Stimulated activated CD4-positive, alpha-beta T cell treated with anti-CD3 and anti-CD28 coated beads, Interleukin-4, amount 100 ng/mL, for 48 hours (primary cell): ENCODE data around the gene ANO4.
"Not testable (repeated sequence)": the region's sequence is repeated elsewhere in the genome, so short reads cannot be mapped to it uniquely, and the experiment has no call there.

ENCODE experiments used
- DNase-seq, 2 donors: peaks; one replicate each; pipeline ENCODE4 v3.0.0-alpha.2; 2020; ENCODE audit warnings: low read depth in 2 of 2

The ANO4 gene

DNA sequence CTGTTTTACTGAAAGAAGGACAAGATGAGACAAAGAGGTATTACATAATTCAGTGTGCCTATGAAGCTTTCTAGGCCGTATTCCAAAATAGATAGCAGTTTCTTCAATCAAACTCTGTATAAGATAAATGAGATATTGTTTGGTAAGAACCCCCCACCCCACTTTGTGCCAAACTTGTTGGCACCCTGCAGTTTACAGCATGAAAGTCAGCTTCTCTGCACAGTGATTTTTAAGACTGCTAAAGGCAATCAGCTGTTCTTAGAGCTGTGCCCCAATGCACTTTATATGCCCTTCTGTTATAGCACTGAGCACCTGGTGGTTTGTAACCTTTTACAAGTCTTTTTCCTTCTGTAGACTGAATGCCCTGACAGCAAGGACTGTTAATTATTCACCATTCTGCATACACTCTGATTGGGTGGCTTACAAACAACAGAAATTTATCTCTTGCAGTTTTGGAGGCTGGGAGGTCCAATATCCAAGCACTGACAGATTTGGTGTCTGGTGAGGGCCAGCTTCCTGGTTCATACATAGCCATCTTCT is 76.7 kb downstream of the ANO4 start:
- DNase-seq = no peak

DNA sequence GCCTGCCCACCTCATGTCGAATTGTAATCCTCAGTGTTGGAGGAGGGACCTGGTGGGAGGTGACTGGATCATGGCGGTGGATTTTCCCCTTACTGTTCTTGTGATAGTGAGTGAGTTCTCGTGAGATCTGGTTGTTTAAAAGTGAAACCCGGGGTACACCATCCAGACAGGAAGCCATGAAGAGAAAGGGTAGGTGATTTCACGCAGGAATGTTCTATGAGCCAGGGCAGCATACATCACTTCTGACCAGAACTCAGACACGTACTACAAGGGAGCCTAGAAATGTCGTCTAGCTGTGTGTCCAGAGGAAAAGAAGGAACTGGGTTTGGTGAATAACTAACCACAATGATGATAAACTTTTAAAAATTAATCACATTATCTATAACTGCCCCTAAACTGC is 80.6 kb downstream of the ANO4 start:
- no peak for DNase-seq

- DNase-seq = no peak
Measured at GRCh38 chr12:100875771-100876170, 81.2 kb downstream of the ANO4 start.

DNA sequence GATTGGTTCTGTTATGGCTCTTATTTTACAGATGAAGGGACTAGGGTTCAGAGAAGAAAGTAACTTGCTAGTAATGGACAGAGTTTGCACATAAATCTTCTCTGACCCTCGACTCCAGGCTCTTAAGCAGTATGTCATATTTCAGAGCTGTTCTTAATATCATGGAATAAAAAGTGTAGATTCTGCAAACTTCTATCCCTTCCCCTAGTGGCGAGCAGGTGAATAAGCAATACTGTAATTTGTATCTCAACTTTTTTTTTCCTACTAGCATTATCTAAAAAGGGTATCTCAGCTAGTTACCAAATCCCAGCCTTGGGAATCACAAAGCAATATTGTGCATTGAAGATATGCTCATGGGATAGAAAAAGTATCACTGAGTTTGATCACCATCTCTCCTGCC is 83.2 kb downstream of the ANO4 start:
- DNase-seq = no peak

- DNase-seq = no peak
Measured at GRCh38 chr12:100895192-100895591, 100.6 kb downstream of the ANO4 start.

DNA sequence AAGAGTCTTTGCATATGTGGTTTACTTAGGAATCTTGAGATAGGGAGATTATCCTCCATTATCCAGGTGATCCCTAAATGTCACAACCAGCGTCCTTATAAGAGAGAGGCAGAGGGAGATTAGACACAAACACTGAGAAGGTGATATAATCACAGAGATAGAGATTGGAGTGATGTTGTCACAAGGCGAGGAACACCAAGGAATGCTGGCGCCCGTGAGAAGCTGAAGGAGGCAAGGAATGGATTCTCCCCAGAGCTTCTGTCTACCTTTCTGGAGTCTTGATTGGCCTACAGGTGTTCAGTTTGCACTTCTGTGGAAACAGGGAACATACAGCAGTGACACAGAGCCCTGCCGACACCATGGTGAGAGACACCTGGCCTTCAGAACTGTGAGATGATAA is 101.6 kb downstream of the ANO4 start:
- no peak for DNase-seq

GRCh38 chr12:100897240-100897639 is 102.7 kb downstream of the ANO4 start:
- no peak for DNase-seq

- DNase-seq = no peak
Measured at GRCh38 chr12:100899301-100899700, 104.7 kb downstream of the ANO4 start.

DNA sequence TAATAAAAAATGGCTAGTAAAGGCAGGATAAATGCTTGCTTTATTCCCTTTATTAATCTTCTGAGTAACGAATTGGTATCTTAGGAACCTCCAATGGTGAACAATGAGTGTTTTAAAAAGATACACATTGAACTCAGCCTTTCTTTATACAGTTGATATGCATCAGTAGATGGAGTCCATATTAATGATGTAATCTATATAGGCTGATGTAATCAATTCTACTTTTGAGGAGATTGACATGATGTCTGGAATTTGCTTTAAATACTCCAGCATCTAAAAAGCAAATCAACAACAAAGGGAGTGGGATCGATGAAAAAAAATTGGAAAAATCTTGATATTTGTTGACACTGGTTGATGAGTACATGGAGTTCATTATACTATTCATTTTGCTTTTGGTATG is 106.2 kb downstream of the ANO4 start:
- no peak for DNase-seq

DNA sequence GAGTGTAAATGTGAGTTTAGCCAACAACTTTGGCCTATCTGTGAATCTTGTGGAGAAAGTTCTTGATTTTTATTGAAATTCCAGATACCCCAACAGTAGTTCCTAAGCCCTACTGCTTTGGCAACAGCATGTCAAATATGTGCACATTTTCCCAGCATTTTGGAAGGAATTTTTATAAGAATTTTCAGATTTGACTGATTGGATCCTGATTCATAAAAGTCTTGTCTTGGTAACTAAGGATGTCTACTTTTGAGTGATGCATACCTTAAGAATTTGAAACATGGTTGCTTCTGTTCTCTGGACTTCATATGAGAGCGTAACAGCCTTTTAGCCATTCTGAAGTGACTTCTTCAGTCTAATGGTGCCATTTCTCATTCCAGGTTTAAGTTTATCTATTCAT is 106.7 kb downstream of the ANO4 start:
- DNase-seq = no peak

DNA sequence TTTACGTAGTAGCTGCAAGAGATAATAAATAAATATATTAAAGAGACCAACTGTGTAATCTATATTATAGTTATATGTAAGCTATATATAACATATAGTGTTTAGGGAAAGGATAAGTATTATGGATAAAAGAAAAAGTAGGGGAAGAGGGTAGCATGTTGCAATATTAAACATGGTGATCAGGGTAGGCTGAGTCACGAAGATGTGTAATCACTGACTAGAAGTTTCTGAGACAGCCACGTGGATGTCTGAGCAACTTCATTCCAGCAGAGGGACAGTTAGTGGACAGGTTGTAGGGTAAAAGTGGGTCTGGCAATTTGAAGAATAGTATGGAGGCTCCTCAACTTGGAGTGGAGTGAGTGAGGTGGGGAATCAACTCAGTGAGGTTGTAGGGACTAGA is 109.7 kb downstream of the ANO4 start:
- no peak for DNase-seq

DNA sequence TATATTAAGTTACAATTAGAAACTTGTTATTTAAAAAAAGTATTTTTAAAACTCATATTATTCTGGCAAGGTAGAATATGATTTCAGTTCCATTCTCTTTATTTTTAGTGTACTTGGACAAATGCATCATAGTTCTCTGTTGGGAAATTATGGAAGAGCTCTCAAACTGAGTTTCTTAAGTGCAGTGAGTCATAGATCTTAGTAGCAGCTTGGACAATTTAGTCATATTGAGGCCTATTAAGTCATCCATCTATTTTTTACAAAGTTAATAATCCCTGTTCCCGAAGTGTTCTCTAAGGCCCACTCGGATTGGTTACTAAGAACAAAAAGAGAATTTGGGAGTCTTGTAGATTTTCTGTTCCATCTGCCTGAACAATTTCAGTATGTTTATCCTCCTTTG is 113.9 kb downstream of the ANO4 start:
- no peak for DNase-seq

DNA sequence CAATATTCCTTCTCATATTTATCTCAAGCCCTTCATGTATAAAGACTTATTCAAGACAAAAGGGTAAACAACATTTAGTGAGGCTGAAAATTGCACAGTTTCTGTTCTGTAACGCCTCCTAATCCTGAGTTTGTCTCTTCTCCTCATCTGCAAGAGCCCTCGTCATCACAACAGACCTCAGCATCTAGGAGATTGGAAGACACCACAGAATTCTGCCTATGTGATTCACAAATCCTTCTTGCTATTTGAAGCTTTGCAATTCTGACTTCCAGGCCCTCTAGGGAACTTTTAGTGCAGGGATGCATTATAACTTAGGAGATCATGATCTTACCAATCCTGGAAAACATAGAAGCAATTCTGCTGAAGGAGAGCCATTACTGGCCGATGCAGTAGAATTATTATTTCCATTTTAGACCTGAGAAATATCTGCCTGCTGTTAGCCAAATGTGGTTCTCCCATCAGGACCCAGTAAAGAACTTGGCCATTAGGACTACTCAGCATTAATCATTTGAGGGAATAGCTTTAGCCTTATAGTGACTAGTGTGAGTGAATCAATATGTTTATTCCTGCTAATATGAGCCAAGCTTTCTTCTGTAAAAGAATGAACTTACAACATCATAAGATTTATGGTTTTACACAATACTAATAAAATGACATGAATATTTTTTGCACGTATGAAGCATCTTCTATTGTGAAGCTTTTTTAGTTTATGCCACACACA is 119.5 kb downstream of the ANO4 start:
- DNase-seq = no peak

- DNase-seq = no peak
Measured at GRCh38 chr12:100919116-100919515, 124.5 kb downstream of the ANO4 start.

DNA sequence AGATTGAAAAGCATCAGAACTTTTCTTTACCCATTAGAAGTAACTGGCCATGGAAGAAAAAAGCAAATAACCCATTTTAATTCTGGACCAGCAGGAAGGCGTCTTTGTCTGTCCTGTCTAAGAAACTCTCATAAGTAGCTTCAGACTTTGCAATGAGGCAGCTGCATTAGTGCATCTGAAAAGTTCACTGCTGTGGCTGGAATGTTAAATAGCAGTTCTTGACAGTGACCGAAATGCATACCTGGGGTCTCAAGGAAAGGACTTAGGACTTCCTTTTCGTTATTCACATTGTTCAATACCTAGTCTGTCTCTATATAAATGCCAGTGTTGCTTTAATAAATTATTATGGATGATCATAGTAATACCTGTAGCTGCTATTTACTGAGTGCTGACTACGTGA is 125.9 kb downstream of the ANO4 start:
- no peak for DNase-seq

DNA sequence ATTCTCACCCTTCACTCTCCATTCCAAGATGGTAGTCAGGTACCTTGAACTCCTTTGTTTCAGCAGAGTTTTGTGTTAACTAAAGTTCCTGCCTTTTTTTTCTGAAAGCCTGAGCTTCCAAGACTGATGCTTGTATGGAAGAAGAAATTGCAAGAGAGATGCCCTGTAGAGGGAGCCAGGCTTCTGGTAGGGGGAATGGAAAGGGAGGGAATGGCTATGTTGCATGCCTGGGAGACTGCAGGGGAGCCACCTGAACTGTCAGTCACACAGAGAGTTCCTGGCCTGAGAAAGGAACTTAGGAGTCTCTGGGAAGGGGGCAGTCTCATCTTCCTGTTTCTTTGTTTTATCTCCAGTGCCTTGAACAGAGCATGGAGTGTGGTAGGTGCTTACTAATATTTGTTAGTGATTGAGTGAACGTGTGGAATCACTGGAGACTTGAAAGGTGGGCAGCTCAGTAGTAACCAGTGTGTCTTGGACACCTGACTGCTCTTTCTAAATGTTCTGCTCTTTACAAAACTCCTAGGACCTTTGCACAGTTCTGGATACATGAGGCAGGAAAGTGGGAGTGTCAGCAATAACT is 132.2 kb downstream of the ANO4 start:
- DNase-seq = no peak

DNA sequence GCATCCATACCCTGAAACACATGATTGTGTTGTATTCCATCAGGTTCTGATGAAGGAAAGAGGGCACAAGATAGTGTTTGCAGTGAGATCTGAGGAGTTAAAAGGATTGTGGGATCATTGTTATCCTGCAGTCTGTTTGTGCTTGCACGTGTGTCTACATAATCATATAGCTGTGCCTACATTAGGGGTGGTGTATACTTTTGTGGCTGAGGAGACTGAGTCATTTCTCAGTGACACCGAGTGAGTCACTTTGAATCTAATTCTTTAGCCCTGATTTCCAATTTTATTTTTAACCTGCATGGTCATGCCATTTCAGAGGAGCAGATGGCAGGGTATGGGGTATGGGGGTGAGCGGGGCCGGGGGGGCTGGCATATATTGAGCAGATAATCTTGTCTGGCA is 133.2 kb downstream of the ANO4 start:
- no peak for DNase-seq

DNA sequence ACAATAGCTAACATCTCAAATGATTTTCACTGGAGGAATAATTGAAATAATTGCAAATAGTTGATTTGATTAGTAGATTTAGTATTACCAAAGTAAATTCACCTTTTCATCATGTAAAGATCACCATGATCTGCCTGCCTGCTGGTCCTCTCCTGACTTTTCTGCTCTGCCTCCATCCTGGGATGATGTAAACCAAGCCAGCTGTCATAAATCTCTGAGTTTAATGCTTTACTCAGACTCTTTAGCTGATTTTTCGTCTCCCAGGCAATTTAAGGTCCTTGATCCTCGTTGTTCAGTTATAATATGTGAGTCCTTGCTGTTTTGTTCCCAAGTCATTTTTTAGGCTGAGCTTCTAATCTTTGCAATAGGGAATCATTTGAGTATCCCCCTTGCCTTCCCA is 138.0 kb downstream of the ANO4 start:
- DNase-seq = no peak

DNA sequence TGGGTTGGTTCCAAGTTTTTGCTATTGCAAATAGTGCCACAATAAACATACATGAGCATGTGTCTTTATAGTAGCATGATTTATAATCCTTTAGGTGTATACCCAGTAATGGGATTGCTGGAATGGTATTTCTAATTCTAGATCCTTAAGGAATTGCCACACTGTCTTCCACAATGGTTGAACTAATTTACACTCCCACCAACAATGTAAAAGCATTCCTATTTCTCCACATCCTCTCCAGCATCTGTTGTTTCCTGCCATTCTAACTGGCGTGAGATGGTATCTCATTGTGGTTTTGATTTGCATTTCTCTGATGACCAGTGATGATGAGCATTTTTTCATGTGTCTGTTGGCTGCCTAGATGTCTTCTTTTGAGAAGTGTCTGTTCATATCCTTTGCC is 139.0 kb downstream of the ANO4 start:
- not testable (repeated sequence) for DNase-seq

- DNase-seq = no peak
Measured at GRCh38 chr12:100935929-100936328, 141.4 kb downstream of the ANO4 start.

DNA sequence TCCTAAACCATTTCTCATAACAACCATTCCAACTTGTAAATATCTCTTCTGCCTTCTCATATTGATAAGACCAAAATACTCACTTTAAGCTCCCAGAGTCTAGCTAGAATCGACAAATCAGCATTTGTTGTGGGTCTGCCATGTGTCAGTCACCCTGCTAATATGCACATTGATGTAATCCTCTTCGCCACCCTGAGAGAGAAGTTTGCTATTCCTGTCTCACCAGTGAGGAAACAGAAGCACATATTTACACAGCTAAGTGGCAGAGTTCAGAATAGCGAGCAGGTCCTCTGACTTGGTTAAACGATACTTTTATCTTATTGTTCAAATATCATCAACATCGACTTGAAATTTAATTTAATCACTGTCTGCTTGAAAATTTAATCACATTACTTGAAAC is 142.1 kb downstream of the ANO4 start:
- no peak for DNase-seq

DNA sequence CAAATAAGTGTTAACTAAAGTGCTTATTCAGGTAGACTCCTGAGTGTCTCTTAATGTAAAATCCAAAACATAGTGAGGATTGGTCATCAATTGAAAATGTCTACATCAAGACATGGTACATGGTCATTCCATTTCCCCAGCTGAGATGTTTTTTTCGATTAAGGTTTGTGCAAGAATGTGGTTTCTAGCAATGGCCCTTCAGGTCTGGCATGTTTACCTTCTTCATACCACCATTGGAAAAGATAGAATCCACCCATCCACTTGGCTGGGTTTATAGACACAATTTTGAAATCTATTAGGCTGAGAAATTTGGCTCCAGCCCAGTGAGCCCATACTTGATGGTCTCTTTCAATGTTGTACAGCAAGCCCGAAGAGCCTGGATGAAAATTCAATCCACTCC is 145.9 kb downstream of the ANO4 start:
- no peak for DNase-seq

DNA sequence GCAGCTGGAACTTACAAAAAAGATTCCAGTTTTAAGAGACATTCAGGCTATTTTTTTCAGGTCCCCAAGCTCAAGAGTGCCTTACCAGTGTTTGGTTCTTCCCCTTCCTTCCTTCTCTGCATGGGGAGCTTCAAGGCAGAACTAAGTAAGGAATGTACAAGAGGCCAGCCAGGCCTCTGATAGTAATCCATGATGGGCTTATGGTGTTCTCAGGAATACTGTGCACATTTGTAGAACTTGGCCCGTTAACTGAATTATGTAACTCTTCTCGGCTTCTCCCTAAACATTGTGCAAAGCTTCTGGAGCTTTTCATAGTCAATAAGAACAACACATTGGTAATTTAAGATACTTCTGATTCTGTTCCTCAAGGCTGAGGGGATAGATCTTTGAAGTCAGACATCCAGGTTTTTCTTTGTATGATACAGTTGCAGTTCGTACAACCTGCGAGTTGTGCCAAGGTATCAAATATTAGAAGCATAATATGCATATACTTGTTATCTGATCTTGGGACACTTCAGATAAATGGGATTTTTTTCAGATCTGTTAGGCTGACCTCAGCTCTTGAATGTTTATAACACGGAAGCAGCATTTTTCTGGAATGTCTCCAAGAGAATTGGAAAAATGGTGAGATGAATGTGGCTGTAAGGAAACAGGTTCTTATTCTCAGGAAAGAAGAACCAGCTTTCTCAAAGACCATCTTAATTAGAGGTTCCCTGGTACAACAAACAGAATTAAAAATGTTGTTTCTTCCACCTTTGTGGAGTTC is 148.6 kb downstream of the ANO4 start:
- DNase-seq = no peak
